Hematopoietic multipotent progenitor cell treated with erythropoietin and hydrocortisone succinate and interleukin-3 and kit ligand, for 4 days (in vitro differentiated cells): Measurements from ENCODE around the gene RNF208.
A peak's percentile ranks its signal among the peaks of the same experiment; 100 is the strongest.
"Not testable (repeated sequence)": the region's sequence is repeated elsewhere in the genome, so short reads cannot be mapped to it uniquely, and the experiment has no call there.

Experiments
- DNase-seq: peaks from one replicate; pipeline ENCODE4 v3.0.0-alpha.2; 2015

Gene RNF208

DNA sequence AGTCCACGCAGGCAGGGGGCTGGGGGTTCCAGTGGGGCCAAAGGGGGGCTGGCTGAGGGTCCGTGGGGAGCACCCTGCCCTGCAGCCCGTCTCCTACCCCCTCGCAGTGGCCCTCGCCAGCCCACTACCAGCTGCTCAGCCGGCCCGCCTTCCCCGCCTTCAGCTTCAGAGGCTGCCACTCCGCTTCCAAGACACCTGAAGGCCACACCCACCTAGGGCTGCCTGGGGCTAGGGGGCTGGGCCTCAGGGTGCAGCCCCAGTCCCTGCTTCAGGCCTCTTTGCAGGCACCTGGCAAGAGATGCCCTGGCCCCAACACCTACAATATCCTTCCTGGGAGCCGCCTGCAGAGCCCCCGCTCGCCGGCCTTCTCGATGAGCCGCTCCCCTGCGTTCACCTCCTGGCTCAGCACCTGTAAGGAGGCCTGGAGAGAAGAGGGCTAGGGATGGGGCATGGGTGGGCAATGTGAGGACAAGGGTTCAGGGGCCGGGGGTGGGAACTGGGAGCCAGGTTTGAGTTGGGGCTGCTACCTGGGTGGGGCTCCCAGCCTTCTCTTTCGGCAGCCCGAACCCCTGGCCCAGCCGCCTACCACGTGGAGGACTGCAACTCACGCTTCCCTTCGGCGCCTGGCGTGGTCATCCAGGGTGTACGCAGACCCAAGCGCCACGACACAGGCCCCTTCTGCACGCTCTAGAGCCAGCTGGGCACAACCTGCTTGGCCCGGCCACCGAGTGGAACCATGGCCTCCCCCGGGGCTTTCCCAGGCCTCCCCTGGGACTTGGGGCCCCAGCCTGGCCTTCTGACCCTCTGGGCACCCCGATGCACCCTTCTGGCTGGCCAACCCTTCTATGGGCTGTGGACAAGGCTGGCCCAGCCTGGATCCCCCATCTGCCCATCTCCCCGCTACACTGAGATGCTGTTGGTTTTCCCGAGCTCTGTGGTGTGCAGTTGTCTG is 30.8 kb upstream of the RNF208 start:
- no peak for DNase-seq

DNA sequence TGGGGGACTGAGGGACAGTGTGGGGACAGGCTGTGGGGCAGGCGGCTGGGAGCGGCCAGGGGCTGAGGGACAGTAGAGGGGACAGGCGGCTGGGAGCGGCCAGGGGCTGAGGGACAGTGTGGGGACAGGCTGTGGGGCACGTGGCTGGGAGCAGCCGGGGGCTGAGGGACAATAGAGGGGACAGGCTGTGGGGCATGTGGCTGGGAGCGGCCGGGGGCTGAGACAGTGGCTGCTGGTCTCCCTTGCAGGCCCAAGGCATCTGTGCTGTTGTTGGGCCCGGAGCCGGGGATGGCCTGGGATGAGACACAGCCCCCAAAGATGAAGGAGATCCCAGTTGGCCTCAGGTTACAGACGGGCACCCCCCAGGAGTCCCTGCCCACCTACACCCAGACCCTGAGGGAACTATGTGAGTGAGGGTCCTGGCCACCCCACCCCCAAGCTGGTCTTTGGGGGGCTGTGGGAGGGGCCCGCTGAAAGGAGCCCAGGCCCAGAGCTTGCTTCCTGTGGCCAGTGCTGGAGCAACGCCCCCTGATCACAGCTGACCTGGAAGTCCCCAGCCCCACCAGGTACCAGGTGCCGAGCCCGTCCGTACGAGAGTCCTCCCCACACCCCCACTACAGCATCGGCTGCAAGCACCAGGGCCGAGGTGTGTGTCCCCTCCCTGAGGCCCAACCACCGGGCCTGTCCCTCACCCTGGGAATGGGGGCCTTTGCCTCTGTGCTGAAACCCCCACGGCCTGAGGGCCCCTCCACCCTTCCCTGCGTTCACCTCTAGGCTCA is 29.6 kb upstream of the RNF208 start:
- no peak for DNase-seq

DNA sequence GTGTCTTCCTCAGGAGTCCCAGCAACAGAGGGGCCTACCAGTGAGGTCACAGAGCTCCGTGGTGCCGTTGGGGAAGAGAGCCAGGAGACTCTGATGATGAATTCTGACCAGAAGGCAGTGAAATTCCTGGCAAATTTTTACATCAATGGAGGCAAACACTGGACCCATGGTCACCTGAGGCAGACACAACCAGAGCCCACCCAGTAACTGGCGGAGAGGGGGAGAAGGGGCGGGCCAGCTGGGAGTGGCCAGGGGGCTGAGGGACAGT is 29.1 kb upstream of the RNF208 start, which contains the start of gene STPG3:
Gene STPG3 (plus strand): TSS at position 93 of the 268 bp plus-strand sequence. CDS start 1 bp downstream, at position 94.
- DNase-seq = no peak

DNA sequence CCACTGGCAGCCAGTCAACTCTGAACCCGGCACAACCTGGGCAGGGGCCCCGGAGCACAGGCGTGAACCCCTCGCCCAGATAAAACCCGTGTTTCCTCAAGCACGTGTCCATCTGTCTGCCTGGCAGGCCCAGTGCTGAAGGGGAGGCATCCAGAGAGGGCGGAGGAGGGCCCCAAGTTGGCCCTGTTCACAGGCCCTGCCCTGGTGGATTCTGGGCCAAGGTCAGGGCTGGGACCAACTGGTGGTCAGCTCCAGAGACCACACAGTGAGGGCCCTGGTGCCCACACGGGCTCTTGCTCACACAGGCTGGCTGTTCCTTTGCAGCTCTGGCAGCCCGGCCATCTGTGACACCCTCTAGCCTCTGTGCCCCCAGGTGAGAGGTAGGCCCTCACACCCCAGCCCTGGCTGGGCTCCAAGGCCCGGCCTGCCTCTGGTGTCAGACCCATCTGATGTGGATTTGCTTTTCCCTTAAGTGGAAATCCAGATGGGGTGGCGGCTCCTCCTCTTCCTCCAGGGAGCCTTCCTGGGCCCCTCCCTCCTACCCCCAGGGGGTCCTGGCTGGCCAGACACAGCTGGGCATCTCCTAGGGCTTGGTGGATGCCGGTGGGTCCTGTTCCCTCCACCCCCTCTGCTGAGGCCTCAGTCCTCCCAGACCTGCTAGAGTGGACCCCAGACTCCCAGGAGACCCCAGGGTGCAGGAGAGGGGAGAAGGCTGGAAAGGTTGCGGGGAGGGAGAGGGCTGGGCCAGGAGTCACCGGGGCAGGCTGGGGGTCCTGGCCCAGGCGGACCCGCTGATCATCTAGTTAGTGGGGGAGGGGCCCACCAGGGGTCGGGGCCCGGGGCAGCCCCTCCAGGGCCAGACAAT is 28.5 kb upstream of the RNF208 start:
- no peak for DNase-seq

DNA sequence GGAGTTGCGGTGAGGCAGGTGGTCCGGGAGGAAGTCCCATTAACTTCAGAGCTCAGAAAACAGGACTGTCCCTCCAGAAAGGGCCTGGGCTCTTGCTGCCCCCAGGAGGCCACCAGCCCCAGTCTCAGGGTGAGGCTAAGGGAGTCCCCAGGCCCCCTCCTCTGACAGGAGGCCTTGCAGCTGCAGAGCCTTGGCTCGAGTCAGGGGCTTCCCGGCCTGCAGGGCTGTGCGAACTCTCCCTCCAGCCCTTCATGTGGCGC is 25.8 kb upstream of the RNF208 start:
- DNase-seq = no peak

DNA sequence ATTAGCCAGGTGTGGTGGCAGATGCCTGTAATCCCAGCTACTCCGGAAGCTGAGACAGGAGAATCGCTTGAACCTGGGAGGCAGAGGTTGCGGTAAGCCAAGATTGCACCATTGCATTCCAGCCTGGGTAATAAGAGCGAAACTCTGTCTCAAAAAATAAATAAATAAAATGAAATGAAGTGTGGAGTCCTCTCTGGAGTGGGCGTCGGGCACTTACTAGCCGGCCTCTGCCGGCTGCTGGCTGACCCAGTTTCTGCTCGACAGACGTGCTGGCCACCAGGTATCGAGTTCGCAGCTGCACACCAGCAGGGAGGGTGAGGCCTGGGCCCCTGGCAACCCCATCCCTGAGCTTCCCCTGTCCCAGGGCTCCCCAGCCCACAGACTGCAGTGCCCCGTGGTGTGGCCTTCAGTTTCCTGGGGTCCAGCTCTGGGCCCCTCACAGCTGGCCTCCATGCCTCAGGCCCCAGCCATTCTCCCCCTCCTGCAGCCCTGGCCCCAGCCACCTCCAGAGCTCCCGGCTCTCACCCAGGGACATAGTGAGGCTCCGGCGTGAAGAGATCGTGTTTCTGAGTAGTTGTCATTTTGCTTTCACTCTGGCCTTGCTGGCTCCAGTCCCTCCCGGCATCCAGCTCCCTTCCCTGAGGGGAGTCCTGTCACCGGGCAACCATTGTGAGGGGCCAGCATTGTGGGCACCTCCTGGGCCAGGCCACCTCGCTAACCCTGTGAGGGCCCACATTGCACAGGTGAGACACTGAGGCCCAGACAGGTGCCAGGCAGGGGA is 25.3 kb upstream of the RNF208 start:
- no peak for DNase-seq

DNA sequence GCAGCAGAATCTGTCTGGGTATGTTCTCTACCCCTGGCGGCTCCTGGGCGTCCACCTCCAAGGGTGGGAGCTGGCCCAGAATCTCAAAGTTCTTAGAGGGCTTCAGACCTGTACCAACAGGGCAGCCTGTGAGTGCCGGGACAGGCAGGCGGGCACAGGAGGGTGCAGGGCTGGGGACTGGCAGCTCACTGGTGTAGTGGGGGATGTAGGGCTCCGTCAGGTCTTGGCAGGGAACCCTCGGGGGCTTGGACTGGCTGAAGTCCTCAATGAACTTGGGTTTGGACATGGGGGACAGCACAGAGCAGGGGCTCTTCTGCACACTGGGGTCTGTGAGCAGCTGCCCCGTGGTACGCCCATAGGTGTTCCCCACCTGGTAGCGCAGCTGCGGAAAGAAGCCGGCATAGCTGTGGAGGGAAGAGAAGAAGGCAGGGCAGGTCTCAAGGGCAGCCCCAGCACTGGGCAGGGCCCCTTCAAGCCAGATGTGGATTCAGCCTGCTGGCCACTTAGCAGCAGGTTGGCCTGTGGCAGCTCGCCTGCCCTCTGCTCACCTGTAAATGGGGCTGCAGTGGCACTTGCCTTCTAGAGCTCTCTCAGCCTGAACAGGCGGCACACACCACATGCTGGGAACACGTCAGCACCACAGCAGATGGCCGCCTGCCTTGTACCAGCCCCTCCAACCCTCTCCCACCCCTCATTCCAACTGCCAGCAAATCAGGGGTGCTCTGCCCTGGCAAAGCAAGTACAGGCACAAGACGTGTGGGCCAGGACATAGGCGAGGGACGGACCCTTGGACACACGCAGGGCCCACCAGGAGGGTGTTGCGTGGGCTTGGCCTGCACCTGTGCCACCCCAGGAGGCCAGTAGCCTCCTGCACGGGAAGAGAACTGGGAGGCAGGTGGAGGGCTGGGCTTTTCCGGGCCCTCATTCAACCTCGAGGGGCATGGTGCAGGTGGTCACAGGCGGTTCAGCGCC is 23.7 kb upstream of the RNF208 start:
- DNase-seq = no peak

DNA sequence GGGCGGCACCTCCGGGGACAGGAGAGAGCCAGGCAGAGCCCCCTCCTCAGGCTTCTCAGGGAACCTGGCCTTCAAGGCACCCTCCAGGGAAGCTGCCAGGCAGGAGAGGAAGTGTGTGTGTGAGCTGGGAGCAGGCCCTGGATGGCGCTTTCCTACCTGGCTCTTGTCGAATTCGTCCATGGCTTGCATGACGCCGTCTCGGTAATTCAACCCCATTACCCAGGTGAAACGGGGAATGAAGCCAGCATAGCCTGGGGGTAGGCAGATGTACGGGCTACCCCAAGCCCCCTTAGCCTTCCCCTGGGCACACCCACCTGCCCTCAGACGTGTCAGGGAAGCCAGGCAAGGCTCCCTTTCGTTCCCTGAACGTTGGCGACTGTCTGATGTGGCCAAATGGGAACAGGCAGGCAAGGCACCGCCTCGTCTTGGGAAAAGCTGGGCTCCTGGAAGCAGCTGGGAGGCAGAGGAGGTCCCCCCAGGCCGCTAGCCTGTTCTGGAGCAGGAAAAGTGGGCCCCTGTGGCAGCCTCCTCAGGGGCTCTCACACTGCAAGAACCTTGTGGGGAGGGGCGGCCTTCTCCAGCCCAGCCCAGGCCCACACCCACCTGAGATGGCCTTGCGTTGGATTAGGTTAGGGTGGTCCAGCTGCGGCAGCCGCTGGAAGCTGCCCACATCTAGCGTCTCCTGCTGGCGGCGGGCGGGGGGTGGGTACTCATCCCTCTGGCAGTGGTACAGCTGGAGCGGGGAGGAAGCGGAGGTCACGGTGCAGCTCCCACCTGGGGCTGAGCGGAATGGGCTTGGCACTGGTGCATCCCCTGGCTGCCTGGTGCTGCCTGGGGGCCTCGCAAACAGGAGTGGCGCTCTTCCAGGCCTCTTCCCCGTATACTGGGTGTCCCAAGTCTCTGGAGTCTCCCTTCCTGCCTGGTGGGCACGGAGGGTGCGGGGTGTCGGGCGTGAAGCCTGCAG is 22.7 kb upstream of the RNF208 start:
- DNase-seq = no peak

DNA sequence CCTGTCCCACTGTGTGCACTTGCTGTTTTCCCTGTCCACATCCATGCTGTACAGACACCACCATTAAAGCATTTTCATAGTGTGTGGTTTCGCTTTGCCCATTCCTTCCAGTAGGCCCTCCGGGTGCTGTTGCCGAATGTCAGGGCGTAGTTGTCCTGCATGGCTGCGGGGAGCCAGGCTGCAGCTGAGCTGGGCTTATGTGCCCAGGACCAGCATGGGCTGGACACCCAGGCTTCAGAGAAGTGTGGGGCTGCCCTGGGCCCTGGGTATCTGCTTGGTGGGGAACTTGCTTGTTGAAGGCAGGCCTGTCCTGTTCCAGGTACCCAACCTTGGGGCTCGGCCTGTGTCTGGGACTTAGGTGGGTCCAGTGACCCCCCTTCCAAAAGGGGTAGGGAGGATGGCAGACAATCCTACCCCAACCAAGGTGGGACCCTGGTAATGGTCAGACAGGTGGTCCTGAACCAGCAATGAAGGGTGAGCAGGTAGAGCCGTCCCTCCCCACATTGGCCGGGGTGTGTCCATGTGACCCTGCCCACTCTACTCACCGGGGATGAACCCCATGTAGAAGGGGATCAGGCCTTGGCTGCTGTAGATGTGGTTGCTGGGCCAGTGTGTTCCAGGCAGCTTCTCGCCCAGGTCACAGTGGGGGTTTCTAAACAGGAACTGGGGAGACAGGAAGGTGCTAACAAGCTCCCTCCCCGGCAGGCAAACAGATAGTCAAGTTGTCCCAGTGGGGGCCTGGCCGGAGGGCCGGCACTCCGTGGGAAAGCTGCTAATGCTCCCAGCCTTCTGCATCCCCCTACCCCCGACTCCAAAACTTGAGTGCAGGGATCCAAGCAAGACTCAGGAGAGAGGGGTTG is 21.8 kb upstream of the RNF208 start:
- DNase-seq = peak; percentile 57

DNA sequence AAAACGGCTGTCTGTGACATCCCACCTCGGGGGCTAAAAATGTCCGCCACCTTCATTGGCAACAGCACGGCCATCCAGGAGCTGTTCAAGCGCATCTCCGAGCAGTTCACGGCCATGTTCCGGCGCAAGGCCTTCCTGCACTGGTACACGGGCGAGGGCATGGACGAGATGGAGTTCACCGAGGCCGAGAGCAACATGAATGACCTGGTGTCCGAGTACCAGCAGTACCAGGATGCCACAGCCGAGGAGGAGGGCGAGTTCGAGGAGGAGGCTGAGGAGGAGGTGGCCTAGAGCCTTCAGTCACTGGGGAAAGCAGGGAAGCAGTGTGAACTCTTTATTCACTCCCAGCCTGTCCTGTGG is 21.2 kb upstream of the RNF208 start:
- not testable (repeated sequence) for DNase-seq

DNA sequence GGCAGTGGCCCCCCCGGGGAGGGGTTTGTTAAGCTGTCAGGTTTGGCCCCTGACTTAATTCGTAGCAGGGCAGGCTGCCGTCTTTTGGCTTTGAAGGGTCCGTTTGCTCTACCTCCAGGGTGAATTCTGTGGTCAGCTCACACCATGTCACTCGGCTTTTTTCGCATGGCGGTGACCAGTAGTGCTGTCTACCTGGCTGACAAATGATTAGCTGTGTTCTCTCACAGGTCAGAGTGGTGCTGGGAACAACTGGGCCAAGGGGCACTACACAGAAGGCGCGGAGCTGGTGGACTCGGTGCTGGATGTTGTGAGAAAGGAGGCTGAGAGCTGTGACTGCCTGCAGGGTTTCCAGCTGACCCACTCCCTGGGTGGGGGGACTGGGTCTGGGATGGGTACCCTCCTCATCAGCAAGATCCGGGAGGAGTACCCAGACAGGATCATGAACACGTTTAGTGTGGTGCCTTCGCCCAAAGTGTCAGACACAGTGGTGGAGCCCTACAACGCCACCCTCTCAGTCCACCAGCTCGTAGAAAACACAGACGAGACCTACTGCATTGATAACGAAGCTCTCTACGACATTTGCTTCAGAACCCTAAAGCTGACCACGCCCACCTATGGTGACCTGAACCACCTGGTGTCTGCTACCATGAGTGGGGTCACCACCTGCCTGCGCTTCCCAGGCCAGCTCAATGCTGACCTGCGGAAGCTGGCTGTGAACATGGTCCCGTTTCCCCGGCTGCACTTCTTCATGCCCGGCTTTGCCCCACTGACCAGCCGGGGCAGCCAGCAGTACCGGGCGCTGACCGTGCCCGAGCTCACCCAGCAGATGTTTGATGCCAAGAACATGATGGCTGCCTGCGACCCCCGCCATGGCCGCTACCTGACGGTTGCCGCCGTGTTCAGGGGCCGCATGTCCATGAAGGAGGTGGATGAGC is 20.5 kb upstream of the RNF208 start:
- DNase-seq = no peak

DNA sequence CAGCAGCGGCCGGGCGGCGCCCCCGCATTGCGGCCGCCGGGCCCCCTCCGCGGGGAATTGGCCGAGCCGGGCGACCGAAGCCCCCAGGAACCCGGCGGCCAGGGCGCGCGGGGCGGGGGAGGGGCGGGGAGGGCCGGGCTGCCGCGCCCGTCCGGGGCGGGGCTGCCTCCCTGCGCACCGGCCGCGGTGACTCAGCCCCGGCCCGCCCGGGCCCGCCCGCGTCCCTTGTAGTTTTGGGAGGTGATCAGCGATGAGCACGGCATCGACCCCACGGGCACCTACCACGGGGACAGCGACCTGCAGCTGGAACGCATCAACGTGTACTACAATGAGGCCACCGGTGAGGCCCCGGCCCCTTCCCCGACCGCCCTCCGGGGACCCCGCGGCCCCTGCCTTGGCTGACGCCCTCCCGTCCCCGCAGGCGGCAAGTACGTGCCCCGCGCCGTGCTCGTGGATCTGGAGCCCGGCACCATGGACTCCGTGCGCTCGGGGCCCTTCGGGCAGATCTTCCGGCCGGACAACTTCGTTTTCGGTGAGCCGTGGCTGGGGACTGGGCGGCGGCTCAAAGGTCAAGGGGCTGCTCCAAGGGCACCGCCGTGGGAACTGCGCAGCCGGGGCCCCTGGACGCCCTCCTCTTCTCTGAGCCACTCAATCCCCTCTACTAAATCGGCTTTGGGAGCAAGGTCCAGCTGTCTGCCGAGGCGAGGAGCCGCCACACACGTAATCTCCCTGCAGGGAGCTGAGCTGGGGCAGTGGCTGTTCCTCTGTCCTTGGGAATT is 19.6 kb upstream of the RNF208 start:
- peak; percentile 78 for DNase-seq

DNA sequence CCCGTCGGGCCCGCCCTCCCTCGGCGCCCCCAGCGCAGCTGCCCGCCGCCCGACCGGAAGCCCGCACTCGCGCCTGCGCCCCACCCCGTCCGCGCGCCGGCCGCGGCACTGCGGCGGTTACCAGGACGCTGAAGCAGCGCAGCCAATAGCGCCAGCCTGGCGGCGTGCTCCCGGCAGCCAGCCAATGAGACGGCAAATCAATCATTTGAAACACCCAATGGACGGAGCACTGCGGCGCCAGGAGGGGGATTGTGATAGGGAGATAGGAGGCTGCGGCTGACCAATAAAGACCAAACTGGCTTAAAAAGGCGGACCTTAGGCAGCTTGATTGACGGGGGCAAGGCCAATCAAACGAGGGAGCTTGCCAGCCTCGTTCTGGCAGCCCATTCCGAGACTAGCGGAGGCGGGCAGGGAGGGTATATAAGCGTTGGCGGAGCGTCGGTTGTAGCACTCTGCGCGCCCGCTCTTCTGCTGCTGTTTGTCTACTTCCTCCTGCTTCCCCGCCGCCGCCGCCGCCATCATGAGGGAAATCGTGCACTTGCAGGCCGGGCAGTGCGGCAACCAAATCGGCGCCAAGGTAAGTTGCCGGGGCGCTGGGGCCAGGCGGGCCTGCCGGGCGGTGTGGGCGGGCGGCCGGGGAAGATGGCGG is 18.9 kb upstream of the RNF208 start, which contains the start of gene TUBB4B:
Gene TUBB4B (plus strand): TSS at position 447 of the 649 bp plus-strand sequence. CDS start 74 bp downstream, at position 521.
- DNase-seq = peak; percentile 100

DNA sequence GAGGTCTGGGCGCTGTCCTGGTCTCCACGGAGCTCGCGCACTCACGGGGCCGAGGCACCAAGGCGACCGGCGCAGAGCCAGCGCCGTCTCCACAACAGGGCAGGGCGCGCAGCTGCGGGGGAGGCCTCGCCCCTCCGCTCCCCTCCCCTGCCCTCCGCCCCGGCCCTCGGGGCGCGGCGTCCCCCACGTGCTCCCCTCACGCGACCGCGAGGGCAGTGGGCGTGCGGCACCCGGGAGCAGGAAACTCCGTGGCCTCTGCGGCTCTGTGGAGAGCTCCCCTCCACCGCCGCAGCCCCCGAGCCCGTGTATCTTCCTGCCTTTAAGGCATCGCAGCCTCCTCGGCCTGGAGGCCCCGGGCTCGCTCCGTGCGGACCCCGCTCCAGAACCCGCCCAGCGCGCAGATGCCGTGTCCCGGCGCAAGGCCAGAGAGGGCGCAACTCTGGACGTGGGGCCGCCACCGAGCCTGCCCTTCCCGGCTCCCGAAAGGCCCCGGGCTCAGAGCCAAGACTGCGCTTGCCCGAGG is 18.3 kb upstream of the RNF208 start:
- peak; percentile 92 for DNase-seq

DNA sequence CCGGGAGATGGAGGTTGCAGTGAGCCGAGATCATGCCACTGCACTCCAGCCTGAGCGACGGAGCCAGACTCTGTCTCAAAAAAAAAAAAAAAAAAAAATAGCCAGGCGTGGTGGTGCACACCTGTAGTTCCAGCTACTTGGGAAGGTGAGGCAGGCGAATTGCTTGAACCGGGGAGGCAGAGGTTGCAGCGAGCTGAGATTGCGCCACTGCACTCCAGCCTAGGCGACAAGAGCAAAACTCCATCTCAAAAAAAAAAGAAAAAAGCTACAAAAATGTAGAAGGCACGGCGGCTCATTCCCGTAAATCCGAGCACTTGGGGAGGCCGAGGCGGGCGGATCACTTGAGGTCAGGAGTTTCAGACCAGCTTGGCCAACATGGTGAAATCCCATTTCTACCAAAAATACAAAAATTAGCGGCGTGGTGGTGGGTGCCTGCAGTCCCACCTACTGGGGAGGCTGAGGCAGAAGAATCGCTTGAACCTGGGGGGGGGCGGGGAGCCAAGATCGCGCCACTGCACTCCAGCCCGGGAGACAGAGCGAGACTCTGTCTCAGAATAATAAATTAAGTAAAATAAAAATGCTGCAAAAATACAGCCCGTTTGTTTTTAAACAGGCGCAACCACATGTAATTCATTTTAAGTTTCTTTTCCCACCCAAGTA is 17.6 kb upstream of the RNF208 start:
- DNase-seq = not testable (repeated sequence)
